Urothelium cell line (cell line): ENCODE measurements around the gene MEG3.
"Not testable (repeated sequence)": the region's sequence is repeated elsewhere in the genome, so short reads cannot be mapped to it uniquely, and the experiment has no call there.

Experiments
- DNase-seq: peaks from one replicate; pipeline ENCODE4 v3.0.0; 2011; ENCODE audit warnings: low spot score, mixed read lengths
- FAIRE-seq: peaks from 2 replicates; lab custom pipeline; 2011; peaks lifted over from hg19 to GRCh38; lab: Jason Lieb, UNC

MEG3 gene

DNA sequence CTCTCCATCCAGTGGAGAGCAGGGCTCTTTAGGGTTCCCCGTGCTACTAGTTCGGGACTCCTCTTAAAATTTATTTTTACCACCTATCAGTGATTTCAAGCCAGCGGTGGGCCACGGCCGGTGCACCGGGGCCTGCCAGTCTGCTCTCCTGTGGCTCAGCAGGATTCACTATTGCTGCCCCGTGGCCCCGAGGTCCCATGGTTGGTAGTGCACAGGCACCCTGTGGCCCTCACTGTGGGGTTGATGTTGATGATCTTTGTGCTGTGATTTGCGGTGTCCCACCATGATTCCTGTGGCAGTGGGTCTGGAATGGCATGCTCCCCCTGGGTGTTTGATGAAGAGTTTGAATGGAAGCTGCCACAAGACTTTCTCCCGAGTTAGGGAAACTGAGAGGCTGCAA is 12.6 kb upstream of the MEG3 start:
- DNase-seq (no peak), FAIRE-seq (no peak)

DNA sequence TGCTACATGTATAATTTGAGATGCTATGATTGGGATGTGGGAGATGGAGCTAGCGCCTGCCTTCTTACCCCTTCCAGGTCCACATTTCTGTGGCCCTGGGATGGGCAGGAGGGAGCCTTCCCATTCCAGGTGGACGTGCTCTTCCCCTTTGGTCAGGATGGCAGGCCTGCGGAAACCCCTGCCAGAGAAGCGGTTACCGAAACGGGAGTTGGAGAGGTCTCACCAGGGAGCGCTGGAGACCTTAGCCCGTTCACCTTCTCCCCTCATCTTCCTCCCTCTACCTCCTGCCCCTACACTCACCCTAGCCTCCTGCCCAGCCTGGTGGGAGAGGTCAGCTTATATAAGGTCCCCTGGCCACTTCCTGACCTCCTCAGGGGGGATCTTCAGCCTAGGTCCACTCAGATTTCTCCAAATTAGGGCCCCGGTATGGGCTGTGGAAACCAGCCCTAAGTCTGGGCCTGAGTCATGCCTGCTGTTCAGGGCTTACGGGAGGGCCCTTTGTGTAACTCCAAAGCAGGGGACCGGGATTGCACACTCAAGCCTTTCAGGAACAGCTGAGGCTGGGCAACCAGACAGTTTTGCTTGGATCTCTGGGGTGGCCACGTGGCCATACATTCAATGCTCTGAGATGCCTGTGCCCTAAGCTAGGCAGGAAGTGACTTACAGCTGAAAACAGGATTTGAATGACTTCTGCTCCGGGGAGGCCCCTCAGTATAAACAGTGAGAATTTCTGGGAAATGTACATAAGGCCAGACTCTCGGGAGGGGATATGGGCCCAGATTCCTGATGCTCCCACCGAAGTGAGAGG is 10.2 kb upstream of the MEG3 start:
- no peak for FAIRE-seq
- DNase-seq = no peak

DNA sequence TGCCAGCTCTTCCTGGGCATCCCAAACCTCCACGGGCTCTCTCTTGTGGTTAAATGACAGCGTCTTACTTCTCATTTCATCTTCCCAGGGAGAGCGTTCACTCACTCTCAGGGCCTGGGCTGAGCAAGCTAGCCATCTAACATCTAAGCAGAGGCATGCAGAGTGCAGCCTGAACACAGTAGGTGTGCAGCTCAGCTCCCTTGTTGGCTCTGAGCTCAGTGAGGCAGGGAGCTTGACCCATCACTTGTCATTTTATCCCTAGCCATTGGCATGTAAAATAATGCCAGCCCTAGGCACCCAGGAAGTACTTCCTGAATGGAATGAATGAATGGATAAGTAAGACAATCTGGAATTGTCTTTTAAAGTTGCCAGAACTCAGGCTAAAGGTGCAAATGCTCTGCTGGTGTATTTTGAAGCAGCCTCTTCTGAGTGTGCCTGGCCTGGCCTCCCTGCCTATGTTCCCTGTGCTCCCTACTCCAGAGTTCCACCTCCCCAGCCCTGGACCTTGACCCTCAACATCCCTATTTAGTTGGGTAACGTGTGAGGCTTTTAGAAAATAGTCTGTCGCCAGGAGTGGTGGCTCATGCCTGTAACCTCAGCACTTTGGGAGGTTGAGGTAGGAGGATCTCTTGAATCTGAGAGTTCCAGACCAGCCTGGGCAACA is 9.5 kb upstream of the MEG3 start:
- DNase-seq (no peak), FAIRE-seq (no peak)

DNA sequence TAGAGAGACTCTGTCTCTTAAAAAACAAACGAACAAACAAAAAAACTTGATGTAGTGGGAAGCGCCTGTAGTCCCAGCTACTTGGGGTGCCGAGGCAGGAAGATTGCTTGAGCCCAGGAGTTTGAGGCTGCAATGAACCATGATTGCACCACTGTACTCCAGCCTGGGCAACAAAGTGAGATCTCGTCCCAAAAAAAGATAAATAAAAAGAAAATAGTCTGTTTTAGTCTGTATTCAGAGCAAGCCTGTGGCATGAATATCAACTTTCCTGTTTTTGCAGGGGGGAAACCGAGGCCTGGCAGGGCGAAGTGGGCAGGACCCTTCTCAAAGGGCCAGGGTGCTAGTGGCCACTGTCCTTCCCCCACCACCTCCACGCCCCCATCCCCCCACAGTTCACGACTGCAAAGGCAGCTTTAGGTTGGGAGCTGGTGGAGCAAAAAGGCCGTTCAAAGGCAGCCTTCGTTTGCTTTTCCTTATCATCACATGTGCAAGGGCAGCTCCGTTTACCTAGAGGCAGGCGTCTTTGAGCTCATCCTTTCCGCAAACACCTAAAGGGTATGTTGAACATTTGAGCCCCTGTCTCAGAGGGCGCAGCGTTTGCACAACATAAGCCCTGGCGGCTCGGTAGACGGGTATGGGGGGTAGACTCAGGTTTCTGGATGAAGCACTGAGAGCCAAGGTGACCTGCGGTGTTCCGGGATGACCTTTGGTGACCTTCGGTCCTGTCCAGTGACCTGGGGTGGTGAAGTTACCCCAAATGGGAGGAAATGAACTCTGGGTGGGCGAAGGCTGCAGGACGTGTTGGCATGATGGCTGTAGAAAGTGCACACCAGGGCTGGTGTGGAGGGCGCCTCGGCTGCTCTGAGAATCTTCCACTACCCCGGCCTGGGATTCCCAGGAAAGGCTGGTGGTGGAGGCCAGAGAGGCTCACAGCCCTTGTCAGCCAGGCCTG is 8.7 kb upstream of the MEG3 start:
- FAIRE-seq (no peak), DNase-seq (no peak)

DNA sequence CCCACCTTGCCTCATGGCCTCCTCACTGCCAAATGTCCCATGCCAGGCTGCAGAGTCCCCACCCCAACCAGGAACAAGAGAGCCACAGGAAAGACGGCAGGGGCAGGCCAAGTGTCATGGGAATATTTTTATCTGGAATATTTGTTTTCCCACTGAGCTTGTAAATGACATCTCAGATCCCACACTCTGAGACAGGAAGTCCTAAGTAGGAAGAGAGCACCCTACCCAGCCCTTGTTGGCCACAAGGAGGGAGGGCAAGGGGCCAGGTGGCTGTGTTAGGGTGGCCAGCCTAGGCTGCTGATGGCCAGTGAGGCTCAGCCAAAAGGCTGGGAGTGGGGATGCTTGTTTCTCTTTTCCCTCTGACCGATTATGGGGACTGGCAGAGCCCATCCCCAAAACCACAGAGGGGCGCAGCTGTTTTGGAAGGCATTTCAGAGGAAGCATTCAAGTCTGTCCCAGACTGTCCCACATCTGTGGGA is 7.7 kb upstream of the MEG3 start:
- FAIRE-seq (no peak), DNase-seq (no peak)

DNA sequence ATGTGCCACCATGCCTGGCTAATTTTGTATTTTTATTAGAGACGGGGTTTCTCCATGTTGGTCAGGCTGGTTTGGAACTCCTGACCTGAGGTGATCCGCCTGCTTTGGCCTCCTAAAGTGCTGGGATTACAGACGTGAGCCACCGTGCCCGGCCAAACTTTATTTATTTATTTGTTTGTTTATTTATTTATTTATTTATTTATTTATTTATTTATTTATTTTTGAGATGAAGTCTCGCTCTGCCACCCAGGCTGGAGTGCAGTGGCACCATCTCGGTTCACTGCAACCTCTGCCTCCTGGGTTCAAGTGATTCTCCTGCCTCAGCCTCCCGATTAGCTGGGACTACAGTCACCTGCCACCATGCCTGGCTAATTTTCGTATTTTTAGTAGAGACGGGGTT is 7.0 kb upstream of the MEG3 start:
- not testable (repeated sequence) for DNase-seq, FAIRE-seq

DNA sequence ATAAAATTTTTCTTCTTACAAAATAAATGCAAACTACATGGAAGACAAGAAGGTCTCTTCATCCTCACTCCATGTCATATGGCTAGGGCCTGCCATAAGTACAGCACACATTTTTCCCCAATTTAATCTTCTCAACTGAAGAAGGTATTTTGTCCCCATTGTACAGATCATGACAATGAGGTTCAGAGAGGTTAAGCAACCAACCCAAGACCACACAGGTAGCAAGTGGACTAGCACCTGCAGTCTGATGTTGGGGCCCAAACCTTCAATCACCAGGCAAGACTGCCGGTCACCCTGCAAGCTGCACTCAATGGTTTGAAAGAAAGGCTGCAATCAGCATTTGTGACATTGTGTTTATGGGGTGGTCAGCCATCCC is 6.5 kb upstream of the MEG3 start:
- no peak for DNase-seq
- FAIRE-seq = no peak

DNA sequence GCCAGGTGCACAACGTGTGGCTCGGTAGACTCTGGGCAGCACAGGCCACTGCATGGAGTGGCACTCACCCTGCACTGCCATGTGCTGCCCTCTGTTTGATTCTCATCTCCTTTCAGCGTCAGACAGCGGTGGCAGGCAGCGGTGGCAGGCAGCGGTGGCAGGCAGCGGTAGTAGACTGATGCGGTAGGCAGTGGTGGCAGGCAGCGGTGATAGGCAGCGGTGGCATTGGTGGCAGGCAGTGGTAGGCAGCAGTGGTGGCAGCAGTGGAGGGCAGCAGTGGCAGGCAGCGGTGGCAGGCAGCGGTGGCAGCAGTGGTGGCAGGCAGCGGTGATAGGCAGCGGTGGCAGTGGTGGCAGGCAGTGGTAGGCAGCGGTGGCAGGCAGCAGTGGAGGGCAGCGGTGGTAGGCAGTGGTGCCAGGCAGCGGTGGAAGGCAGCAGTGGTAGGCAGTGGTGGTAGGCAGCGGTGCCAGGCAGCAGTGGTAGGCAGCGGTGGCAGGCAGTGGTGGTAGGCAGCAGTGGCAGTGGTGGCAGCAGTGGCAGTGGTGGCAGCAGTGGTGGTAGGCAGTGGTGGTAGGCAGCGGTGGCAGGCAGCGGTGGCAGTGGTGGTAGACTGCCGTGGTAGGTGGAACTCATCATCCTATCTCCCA is 6.0 kb upstream of the MEG3 start:
- no peak for FAIRE-seq
- DNase-seq = no peak

DNA sequence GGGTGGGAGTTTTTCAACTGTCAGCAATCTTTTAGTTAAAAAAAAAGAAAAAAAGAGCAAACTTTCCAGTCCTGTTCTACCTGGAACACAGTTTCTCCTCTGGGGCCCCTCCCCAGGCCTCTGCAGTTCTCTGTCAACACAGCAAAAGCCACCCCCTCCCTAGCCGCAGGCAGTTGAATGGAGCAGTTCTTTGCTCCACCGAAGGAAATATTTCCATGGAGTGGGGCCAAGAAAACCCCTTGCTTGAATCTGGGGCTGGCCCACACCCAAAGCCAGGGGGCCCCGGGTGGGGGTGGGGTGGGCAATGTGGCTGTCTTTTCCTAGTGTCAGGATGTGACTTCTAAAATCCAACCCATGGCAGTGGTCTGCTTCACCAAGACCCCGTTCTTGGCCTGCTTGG is 5.0 kb upstream of the MEG3 start:
- FAIRE-seq = no peak

DNA sequence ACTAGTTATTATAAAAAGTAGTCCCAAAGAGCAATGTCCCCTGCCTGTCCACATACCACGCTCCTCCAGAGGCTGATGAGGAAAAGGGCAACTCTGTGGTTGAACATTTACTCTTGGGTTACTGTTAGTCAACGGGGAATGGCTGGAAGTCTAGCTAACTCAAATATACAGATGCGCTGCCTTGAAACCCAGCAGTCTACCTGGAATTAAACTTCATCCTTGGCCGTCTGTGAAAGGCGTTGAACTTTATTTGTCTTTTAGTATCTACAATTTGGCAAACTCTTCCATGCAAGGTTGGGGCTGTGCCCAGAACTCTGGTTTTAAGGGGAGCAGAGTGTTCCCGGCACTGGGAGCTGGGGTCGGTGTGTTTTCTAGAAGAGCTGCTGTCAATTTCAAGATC is 3.9 kb upstream of the MEG3 start:
- FAIRE-seq (no peak), DNase-seq (no peak)

More for the DNA sequence above, 5.0 kb upstream of the MEG3 start:
- no peak for DNase-seq

DNA sequence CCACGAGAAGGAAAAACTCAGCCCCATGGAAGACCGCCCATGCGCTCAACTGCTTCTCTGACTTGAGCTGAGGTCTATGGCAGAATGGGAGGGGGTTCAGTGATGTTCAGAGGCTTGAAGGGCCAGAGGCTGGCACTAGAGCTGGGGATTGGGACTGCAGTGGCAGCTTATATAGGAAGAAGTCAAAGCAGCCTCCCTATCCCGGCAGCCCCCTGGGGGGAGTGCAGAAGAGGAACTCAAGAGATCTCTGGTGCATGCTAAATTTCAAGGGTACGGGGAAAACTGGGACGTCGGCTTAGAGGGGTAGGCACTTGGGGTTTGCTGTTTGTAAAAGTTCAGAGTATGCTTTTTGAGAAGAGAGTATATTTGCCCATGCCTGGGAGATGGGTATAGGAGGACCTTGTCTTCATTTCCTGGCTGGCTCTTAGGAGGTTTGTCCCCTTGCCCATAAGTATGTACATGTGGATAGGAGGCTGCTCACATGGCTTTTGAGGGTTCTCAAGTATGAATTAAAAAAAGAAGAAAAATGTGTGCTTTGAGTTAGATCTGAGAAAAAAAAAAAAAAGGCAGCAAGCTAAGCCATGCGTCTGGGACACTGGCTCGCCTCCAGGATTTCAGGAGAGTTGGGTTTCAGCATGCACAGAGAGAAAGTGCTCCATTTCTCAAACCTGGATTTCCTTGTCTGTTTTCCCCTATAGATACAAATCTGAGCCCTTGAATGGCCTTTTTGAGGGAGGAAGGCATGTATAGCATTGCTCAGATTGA is 3.2 kb upstream of the MEG3 start:
- FAIRE-seq (no peak), DNase-seq (no peak)

DNA sequence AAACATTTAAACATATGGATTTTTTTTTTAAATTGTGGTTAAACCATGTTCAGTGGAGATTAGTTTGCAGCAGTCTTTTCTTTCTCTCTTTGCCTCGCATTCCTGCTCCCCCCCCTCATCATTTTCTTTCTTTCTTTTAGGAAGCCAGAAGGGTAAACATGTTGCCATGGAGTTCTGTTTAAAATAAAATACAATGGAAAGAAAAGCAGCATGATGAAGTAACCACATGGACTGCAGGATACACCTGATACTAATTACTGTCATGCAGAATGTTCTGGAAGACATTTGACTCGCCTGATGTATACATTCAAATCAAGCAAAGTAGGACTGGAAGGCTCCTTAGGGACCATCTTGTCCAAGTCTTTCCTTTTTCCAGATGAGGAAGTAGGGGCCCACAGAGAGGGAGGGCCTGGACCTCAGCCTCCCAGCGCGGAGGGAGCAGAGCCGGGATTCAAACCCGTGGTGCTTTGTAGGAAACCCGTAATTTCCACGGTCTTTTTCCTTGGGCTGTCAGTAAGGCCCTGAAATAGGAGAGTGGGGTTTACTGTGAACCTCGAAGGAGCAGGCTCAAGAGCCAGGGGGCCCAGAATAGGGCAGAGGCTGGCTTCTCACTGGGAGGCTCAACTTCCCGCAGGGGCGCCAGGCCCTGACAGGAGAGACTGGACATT is 2.4 kb upstream of the MEG3 start:
- FAIRE-seq = no peak
- DNase-seq = no peak

DNA sequence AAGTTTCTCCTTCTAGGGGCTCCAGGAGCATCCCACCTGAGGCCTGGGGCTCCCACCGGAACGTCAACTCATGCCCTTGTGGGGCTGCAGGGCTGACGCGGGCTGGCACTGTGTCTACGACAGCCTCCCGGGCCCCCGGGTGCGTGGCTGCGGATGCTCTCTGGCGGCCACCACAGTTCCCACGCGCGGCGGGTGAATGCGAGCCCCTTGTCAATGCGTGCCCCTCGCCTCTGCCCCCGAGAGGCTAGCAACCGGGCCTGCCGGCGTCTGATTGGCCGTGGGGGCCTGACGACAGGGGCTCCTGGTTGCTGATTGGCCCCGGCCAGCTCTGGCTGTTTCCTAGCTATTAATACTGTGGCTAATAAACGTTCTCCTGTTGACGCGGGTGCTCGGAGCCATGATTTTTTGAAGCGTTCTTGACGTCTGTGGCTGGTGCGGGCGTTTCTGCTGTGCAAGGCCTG is 1.8 kb upstream of the MEG3 start:
- DNase-seq (no peak), FAIRE-seq (no peak)

DNA sequence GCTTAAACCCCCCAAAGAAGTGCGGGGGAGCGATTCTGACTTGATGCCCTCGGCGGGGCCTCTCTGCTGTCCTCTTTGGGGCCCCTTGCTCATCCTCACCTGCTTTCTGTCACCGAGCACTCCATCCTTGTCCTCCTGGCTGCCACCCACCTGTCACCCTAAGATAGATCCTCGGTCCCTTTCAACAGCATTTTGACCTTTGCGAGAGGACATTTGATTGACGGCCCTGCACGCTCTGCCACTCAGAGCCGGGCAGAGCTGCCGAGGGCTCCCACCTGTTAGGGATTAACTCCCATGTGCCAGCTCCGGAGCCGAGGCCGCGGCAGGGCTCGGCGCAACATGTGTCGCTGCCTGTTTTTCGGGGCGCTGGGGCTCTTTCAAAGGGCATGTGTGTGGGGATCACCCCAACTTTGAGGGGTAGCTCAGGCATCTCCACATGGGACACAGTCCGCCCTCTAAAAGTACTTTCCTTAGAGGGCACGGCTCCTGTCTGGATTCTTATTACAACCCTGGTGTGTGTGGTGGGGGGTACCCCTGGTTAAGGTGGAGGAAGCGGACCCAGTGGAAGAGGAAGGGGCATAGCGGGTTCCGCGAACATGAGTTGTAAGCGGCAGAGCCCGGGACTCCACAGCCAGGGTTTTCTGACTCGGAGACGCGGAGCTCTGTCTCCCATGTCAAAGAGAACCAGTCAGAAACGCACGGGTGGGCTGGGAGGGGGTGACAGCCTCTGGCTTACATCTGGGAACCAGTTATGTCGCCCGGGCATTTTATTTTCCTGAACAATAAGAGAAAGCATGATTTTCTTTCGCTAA is 811 bp upstream of the MEG3 start:
- no peak for FAIRE-seq

DNA sequence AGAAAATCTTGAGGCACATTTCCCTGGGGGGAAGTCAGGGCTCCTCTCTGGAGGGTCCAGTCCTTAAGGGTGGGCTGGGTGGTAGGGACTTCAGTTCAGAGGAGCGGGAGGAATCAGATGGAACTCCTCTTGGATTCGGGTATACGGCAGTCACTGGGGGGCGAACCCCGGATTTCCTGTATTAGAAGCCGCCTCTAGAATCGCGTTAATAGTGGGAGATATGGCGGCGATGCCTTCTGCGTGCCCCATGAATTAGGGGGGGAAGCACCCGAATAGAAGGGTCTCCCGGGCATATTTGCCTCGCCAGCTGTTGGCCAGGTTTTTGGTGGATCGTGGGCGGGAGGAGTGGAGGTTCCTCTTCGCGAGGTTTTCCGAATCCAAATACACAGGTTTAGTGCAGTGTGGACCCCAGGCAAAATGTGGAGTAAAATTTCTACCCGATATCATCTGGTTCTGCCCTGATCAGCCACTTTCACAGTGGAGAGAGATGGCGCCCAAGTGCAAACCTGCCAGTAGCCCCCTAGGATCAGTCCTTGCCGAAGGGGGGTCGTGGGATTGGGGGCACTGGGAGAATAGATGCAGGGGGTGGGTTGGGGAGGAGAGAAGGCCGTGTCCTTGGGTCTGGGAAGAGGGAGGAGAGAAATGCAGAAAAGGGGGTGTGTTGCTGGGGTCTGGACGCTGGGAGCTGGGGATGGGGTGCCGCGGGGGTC is 628 bp downstream of the MEG3 start:
- FAIRE-seq (no peak), DNase-seq (no peak)

More for the DNA sequence above, 811 bp upstream of the MEG3 start:
- no peak for DNase-seq

DNA sequence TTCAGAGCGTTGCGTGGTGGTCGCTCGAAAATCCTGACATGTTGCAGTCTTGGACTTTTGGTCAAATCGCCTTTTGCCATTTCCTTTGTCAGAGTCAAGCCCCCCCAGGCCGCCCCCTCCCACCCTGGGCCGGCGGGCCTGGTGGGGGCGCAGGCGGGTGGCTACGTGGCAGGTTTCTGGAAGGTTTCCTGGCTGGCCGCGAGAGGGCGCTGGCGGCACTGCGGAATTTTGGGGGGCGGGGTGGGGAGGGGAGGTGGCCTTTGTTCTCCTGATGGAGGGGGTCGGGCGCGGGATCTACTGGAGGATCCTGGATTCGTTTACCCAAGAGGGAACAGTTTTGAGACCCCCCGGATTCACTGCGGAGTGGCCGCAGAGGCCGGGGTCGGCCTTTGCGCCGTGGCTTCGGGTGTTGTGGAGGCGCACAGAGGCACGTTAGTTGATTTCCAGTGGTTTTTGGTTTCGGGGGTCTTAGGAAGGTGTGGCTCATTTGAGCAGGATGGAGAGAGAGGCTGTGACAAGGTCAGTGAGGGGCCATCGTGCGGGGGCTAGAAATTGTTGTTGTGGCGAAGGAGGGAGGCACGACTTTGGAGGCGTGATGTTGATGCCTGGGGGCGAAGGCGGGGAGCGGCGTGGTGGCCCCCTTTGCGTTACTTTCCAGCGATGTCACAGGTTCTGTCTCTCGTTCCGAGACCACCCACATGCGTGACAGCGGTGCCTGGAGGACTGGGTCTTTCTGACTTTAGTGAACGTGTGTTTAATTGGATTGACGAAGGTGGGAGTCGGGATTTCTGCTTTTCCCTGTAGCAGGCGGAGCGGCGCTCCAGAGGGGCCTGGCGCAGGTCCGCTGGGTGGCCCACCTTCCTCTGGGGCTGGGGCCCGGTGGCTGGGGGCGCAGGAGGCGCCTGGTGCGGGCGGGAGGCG is 1.4 kb downstream of the MEG3 start:
- DNase-seq (no peak), FAIRE-seq (no peak)
